ENCODE measurements around the gene FBN3.

Gene FBN3

DNA sequence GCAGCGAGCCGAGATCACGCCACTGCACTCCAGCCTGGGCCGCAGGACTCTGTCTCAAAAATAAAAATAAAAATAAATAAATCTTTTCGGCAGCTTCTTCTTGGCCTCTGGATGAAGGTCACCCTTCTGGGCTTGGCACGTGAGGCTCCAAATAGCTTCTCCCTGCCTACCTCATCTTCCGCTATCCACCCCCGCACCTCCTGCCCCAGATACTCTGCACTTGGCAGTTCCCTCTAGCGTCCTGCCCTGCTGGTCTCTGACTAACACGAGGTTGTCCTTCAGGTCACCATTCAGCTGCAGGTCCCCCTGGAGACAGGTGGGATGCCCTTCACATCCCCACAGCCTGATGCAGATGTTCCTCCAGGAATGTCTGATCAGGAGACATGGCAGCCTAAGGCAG is 105.4 kb downstream of the FBN3 start:
- POLR2A ChIA-PET: no interaction called here
- DNase-seq (ENCODE audit: extremely low spot score): no peak
- TF ChIP-seq, protein P1, sequence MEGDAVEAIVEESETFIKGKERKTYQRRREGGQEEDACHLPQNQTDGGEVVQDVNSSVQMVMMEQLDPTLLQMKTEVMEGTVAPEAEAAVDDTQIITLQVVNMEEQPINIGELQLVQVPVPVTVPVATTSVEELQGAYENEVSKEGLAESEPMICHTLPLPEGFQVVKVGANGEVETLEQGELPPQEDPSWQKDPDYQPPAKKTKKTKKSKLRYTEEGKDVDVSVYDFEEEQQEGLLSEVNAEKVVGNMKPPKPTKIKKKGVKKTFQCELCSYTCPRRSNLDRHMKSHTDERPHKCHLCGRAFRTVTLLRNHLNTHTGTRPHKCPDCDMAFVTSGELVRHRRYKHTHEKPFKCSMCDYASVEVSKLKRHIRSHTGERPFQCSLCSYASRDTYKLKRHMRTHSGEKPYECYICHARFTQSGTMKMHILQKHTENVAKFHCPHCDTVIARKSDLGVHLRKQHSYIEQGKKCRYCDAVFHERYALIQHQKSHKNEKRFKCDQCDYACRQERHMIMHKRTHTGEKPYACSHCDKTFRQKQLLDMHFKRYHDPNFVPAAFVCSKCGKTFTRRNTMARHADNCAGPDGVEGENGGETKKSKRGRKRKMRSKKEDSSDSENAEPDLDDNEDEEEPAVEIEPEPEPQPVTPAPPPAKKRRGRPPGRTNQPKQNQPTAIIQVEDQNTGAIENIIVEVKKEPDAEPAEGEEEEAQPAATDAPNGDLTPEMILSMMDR (IDR thresholded peaks at IDR 0.05; ENCODE audit: control extremely low read depth, extremely low read depth, low read depth, missing control alignments): no peak
- CTCF ChIA-PET: interaction anchor here (1.2 kb wide), 1 partner anchor 13 kb away, joined by 4 read pairs; no protein-coding TSS in a partner anchor

DNA sequence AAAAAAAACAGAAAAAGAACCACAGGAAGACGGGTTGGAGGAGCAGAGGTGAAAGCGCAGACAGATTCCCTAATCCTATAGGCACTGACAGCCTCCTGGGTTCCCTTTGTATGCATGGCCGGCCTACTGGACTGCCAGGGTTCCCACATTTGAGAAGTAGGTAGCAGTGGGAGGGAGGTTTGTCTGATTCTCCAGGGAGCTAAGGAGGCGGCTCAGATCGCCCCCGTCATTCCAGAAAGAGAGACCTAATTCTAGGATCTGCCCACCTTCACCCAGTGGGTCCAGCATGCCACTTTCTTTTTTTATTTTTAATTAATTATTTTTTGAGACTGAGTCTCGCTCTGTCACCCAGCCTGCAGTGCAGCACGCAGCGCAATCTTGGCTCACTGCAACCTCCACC is 106.5 kb downstream of the FBN3 start:
- DNase-seq (ENCODE audit: extremely low spot score): no peak
- POLR2A ChIA-PET: no interaction called here
- CTCF ChIA-PET: no interaction called here
- TF ChIP-seq, protein P1 (IDR thresholded peaks at IDR 0.05; ENCODE audit: control extremely low read depth, extremely low read depth, low read depth, missing control alignments): no peak

DNA sequence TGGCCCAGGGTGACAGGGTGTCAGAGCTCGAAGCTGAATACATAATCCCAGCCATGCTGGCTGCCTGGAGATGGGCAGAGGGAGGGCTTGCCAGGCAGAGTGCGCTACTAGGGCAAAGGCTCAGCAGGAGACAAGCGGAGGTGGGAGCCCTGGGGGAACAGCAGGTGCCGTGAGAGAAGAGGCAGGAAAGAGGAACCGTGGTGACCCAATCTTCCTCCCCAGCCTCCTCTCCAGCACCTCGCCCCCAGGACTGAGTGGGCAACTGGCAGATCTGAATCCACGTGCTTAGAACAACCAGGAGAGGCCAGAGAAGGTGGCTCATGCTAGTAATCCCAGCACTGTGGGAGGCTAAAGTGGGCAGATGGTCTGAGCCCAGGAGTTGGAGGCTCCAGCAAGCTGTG is 107.9 kb downstream of the FBN3 start:
- ChIA-PET CTCF (no interaction called here), POLR2A (no interaction called here)
- TF ChIP-seq, protein P1 (IDR thresholded peaks at IDR 0.05; ENCODE audit: control extremely low read depth, extremely low read depth, low read depth, missing control alignments): no peak
- DNase-seq (ENCODE audit: extremely low spot score): no peak

DNA sequence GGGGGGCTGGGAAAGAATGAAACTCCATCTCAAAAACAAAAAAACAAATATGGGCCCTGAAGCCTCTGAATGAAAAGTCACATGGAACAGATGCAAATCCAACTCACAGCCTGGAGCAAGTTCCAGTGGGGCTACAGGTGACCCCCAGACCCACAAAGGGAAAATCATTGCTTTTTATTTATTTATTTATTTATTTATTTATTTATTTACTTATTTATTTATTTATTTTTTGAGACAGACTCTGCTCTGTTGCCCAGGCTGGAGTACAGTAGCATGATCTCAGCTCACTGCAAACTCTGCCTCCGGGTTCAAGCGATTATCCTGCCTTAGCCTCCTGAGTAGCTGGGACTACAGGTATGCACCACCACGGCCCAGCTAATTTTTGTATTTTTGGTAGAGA is 110.2 kb downstream of the FBN3 start:
- TF ChIP-seq, protein P1 (IDR thresholded peaks at IDR 0.05; ENCODE audit: control extremely low read depth, extremely low read depth, low read depth, missing control alignments): no peak
- POLR2A ChIA-PET: interaction anchor here (0.6 kb wide), 1 partner anchor 193 kb away, joined by 4 read pairs; no protein-coding TSS in a partner anchor
- no peak for DNase-seq (ENCODE audit: extremely low spot score)

DNA sequence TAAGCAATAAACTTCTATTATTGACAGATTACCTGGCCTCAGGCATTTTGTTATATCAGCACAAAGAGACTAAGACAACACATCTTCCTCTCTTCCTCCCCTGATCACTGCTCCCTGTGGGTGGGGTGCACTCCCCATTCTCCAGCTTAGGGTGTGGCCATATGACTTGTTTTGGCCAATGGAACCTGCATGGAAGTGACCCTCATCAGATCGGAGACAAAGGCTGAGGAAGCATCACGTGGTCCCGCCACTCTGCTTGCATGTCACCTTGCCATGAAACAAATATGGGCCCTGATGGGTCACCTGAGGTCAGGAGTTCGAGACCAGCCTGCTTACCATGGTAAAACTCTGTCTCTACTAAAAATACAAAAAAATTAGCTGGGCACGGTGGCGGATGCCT is 110.6 kb downstream of the FBN3 start:
- POLR2A ChIA-PET: interaction anchor here (0.6 kb wide), 1 partner anchor 193 kb away, joined by 4 read pairs; no protein-coding TSS in a partner anchor
- TF ChIP-seq, protein P1 (IDR thresholded peaks at IDR 0.05; ENCODE audit: control extremely low read depth, extremely low read depth, low read depth, missing control alignments): no peak
- DNase-seq (ENCODE audit: extremely low spot score): no peak
- CTCF ChIA-PET: no interaction called here

More for the DNA sequence above, 110.2 kb downstream of the FBN3 start:
- CTCF ChIA-PET: interaction anchor here (1.0 kb wide), 1 partner anchor 8 kb away, joined by 3 read pairs; no protein-coding TSS in a partner anchor

DNA sequence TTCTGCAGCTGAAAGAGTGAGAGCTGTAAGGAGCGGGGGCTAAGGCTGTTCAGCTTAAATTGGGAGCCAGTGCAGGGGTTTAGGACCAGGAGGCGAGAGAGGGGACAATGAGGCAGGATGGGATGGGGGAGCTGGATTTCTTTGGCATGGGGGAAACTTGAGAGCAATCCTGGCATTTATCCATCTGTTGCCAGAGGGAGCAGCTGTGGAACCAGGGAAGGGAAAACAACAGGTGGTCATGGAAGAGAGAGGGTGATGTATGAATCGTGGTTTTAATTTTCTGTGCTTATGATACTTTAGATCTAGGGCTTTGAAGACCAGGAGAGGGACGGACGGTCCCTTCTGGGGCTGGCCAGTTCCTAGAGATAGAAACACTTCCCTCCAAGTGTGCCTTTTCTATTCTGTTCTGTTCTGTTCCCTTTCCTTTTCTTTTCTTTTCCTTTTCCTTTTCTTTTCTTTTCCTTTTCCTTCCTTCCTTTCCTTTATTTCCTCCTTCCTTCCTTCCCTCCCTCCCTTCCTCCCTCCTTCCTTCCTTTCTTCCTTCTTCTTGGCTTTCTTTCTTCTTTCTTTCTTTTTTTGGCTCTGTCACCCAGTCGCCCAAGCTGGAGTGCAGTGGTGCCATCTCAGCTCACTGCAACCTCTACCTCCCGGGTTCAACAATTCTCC is 112.8 kb downstream of the FBN3 start:
- POLR2A ChIA-PET: no interaction called here
- TF ChIP-seq, protein P1 (IDR thresholded peaks at IDR 0.05; ENCODE audit: control extremely low read depth, extremely low read depth, low read depth, missing control alignments): no peak
- no peak for DNase-seq (ENCODE audit: extremely low spot score)
- CTCF ChIA-PET: interaction anchor here (0.9 kb wide), 1 partner anchor 34 kb away, joined by 4 read pairs; no protein-coding TSS in a partner anchor

All from GM10248 (cell line).